Panc1 (cell line): ENCODE measurements around the gene LRRC47. TPM values are rescaled to one million over a fixed set of nuclear protein-coding genes. Genes with fewer than 3 reads are reported as not detected.

Source experiments
- ATAC-seq: fragments of 200-7000 bp; cut with Tn5 transposase; 2 replicates; pipeline ENCODE4 v1.9.1; 2020; ENCODE audit warnings: mild to moderate bottlenecking, moderate library complexity
- BruUV-seq: library from RNA; stranded (reverse); fragments of 400-500 nt; replicated peaks from 2 replicates; lab custom pipeline; 2021; lab: Mats Ljungman, UMichigan
- CTCF ChIA-PET: fragments of 300-600 bp; sonication (Branson Sonifier 250); formaldehyde crosslinking; loops from one replicate; lab custom pipeline; 2022; ENCODE audit warnings: antibody characterized with exemption; lab: Charles Lee
- POLR2A ChIA-PET: fragments of 300-600 bp; sonication (Branson Sonifier 250); formaldehyde crosslinking; loops from one replicate; lab custom pipeline; 2022; ENCODE audit warnings: antibody characterized with exemption; lab: Charles Lee
- DNase-seq: peaks from one replicate; pipeline ENCODE4 v3.0.0-alpha.2; 2010; ENCODE audit warnings: low read depth, low spot score
- H3K27ac ChIP-seq: 2 replicates; pipeline ENCODE4 v1.5.1; 2011; ENCODE audit warnings: mild to moderate bottlenecking, low read length, inconsistent platforms
- H3K27me3 ChIP-seq: fragments of 200-500 bp; sonication (Bioruptor generic); 2 replicates; pipeline ENCODE4 v1.6.0; 2014; ENCODE audit warnings: low read length, inconsistent platforms; ENCODE audit not compliant: control insufficient read depth, insufficient read depth
- H3K36me3 ChIP-seq: fragments of 200-500 bp; sonication (Bioruptor generic); 2 replicates; pipeline ENCODE4 v1.5.1; 2014; ENCODE audit warnings: inconsistent platforms, mild to moderate bottlenecking, low read length, moderate library complexity; ENCODE audit not compliant: control insufficient read depth, insufficient read depth
- H3K4me1 ChIP-seq: 2 replicates; pipeline ENCODE4 v1.5.1; 2011; ENCODE audit warnings: inconsistent platforms, mild to moderate bottlenecking, low read length, moderate library complexity; ENCODE audit not compliant: control insufficient read depth, insufficient read depth
- H3K4me3 ChIP-seq, 2 experiments: 2 replicates each; pipeline ENCODE4 v1.5.1; 2011 to 2012; ENCODE audit warnings: low read depth in 2 of 2, low read length in 2 of 2, mild to moderate bottlenecking in 2 of 2, inconsistent platforms in 1 of 2, moderate library complexity in 1 of 2
- H3K9me3 ChIP-seq: fragments of 200-500 bp; sonication (Bioruptor generic); 2 replicates; pipeline ENCODE4 v1.5.1; 2014; ENCODE audit warnings: low read depth, mild to moderate bottlenecking, inconsistent platforms, low read length, moderate library complexity; ENCODE audit not compliant: control insufficient read depth, insufficient read depth
- POLR2AphosphoS5 ChIP-seq: IDR thresholded peaks from 2 replicates; pipeline ENCODE4 v1.6.1; 2012; ENCODE audit warnings: mild to moderate bottlenecking, low read depth, low read length, moderate library complexity
- SIN3A ChIP-seq: IDR thresholded peaks from 2 replicates; pipeline ENCODE4 v1.6.1; 2012; ENCODE audit warnings: low read depth, mild to moderate bottlenecking, low read length, moderate library complexity, borderline replicate concordance; ENCODE audit not compliant: insufficient read depth
- TCF7L2 ChIP-seq: IDR thresholded peaks from 2 replicates; pipeline ENCODE4 v1.6.1; 2011; ENCODE audit warnings: mild to moderate bottlenecking, low read depth, low read length, inconsistent platforms
- in situ Hi-C: cut with HindIII; loops from 2 replicates; pipeline ENCODE4 v1.10.0; 2016; ENCODE audit warnings: low sequenced_read_pairs, low pct_unique_long_range_greater_than_20kb
- intact Hi-C: fragments of 100-400 bp; cut with micrococcal nuclease; formaldehyde crosslinking; loops from one replicate; pipeline ENCODE4 v1.10.0; 2022; ENCODE audit not compliant: unreplicated experiment
- total RNA-seq: library from RNA; stranded (reverse); gene quantifications from one replicate; pipeline ENCODE4 v1.2.1, GENCODE V29; 2021; ENCODE audit not compliant: unreplicated experiment
- TF ChIP-seq, protein P1 (sequence below): fragments of 450-650 bp; IDR thresholded peaks from 2 replicates; pipeline ENCODE4 v1.5.1; 2017; ENCODE audit warnings: mild to moderate bottlenecking
- TF ChIP-seq, protein P2 (sequence below), 2 experiments: IDR thresholded peaks; 2 replicates each; pipeline ENCODE4 v1.6.1; 2011 to 2012; ENCODE audit warnings: low read depth in 2 of 2, control low read depth in 1 of 2, low read length in 1 of 2, mild to moderate bottlenecking in 1 of 2, moderate library complexity in 1 of 2; ENCODE audit not compliant: insufficient read depth in 1 of 2

Gene LRRC47
- total RNA-seq, 1 experiment from 2014 or later = 51.0 TPM

DNA sequence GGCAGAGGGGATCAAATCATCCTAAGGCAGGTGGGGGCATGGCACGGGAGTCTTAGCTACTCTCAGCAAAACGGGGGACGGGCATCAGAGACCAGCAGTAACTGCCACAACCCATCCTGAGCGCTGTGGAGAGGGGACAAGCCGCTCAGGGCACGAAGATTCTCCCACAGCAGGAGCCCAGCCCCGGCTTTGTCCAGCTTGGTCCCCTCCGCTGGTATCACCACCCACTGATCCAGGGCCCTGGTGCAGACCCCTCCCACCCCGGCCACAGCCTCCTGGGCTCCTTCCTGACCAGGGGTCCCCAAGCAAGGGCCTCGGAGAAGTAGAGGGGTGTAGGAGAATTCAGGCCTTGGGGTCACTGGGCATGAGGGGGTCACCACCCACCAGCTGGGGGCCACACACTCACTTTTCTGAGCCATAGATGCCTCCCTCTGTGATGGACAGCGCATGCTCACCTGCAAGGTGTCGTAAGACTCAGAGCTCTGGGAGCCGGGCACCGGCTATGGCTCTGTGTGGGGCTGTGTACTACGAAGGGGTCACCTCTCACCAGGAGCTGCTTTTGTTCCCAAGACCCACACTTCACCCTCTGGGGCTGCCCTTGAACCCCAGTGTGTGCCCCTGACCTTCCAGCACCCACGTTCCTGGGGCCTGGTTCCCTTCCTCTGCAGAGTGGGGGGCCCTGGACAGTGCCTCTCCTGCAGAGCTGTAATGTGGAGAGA lies 26.1 kb downstream of the LRRC47 start:
- in situ Hi-C loops = no loop called here
- Histone ChIP-seq H3K27ac (no peak overlapping the region), H3K9me3 (no peaks in the 10 kb centered on the region), H3K4me3 (no peak overlapping the region), H3K36me3 (no peaks in the 10 kb centered on the region), H3K27me3 (no peaks in the 10 kb centered on the region), H3K4me1 (peaks cover 26% of the 10 kb centered on the region)
- BruUV-seq = no TSS peak
- ATAC-seq = no peak
- CTCF ChIA-PET = no interaction called here
- intact Hi-C loops = no loop called here
- no peak for DNase-seq
- POLR2A ChIA-PET = no interaction called here
- TF ChIP-seq POLR2AphosphoS5 = no peak
- no peak for TF ChIP-seq TCF7L2
- TF ChIP-seq, protein P1, sequence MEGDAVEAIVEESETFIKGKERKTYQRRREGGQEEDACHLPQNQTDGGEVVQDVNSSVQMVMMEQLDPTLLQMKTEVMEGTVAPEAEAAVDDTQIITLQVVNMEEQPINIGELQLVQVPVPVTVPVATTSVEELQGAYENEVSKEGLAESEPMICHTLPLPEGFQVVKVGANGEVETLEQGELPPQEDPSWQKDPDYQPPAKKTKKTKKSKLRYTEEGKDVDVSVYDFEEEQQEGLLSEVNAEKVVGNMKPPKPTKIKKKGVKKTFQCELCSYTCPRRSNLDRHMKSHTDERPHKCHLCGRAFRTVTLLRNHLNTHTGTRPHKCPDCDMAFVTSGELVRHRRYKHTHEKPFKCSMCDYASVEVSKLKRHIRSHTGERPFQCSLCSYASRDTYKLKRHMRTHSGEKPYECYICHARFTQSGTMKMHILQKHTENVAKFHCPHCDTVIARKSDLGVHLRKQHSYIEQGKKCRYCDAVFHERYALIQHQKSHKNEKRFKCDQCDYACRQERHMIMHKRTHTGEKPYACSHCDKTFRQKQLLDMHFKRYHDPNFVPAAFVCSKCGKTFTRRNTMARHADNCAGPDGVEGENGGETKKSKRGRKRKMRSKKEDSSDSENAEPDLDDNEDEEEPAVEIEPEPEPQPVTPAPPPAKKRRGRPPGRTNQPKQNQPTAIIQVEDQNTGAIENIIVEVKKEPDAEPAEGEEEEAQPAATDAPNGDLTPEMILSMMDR = no peak
- TF ChIP-seq SIN3A = no peak
- TF ChIP-seq, protein P2, sequence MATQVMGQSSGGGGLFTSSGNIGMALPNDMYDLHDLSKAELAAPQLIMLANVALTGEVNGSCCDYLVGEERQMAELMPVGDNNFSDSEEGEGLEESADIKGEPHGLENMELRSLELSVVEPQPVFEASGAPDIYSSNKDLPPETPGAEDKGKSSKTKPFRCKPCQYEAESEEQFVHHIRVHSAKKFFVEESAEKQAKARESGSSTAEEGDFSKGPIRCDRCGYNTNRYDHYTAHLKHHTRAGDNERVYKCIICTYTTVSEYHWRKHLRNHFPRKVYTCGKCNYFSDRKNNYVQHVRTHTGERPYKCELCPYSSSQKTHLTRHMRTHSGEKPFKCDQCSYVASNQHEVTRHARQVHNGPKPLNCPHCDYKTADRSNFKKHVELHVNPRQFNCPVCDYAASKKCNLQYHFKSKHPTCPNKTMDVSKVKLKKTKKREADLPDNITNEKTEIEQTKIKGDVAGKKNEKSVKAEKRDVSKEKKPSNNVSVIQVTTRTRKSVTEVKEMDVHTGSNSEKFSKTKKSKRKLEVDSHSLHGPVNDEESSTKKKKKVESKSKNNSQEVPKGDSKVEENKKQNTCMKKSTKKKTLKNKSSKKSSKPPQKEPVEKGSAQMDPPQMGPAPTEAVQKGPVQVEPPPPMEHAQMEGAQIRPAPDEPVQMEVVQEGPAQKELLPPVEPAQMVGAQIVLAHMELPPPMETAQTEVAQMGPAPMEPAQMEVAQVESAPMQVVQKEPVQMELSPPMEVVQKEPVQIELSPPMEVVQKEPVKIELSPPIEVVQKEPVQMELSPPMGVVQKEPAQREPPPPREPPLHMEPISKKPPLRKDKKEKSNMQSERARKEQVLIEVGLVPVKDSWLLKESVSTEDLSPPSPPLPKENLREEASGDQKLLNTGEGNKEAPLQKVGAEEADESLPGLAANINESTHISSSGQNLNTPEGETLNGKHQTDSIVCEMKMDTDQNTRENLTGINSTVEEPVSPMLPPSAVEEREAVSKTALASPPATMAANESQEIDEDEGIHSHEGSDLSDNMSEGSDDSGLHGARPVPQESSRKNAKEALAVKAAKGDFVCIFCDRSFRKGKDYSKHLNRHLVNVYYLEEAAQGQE (IDR thresholded peaks at IDR 0.05; ENCODE audit: insufficient read depth in 1 of 2, low read depth in 2 of 2, low read length in 1 of 2) = no peak

DNA sequence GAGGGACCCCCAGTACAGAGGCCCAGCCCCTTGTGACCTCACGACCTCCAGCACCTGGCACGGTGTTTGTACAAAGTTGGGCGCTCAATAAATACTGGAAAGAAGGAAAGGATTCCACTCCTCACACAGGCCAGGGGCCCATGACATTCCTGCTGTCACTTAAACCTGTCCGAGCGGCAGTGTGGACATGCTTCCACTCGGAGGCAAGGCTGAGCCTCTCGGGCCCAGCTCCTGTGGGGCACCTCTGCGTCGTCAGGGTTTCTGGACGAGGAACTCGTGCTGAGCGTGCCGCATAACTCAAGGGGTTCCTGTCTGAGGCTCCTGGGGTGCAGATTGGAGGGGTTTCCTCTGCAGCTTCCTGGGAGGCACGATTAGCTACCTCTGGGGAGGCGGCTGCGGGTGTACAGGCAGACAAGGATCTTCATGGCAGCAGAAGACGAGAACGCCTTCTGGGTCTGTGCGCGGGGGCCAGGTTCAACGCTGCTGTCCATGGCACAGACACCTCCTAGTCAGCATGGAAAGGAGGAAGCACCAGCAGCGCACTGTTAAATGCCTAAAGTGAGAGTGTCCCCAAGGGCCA lies 27.4 kb downstream of the LRRC47 start:
- Histone ChIP-seq H3K27me3 (no peaks in the 10 kb centered on the region), H3K36me3 (no peaks in the 10 kb centered on the region), H3K27ac (no peak overlapping the region), H3K9me3 (no peaks in the 10 kb centered on the region), H3K4me3 (no peak overlapping the region), H3K4me1 (peaks cover 16% of the 10 kb centered on the region)
- BruUV-seq = no TSS peak
- DNase-seq = no peak
- ATAC-seq = no peak
- TF ChIP-seq, protein P2 (IDR thresholded peaks at IDR 0.05; ENCODE audit: insufficient read depth in 1 of 2, low read depth in 2 of 2, low read length in 1 of 2) = no peak
- ChIA-PET CTCF (no interaction called here), POLR2A (no interaction called here)
- in situ Hi-C loops = no loop called here
- intact Hi-C loops = no loop called here
